GM12801 (cell line): ENCODE data around the gene RNF149.

Experiments used
- CTCF ChIP-seq: IDR thresholded peaks from one replicate; pipeline ENCODE4 v1.5.1; 2011; ENCODE audit warnings: control low read depth; ENCODE audit not compliant: insufficient read length; ENCODE audit errors: extremely low read depth

The RNF149 gene

GRCh38 chr2:101307503-101307902 is 998 bp downstream of the RNF149 start:
- TF ChIP-seq CTCF = no peak

- no peak for TF ChIP-seq CTCF
These were observed 2.1 kb downstream of the RNF149 start for GRCh38 chr2:101306410-101306809.

- TF ChIP-seq CTCF = no peak
These were observed 2.9 kb downstream of the RNF149 start for GRCh38 chr2:101305492-101306078.

GRCh38 chr2:101305035-101305434 is 3.5 kb downstream of the RNF149 start:
- TF ChIP-seq CTCF = no peak

GRCh38 chr2:101303688-101304087 is 4.8 kb downstream of the RNF149 start:
- no peak for TF ChIP-seq CTCF

- no peak for TF ChIP-seq CTCF
These were observed 6.5 kb downstream of the RNF149 start for GRCh38 chr2:101302016-101302415.

- TF ChIP-seq CTCF = no peak
These were observed 7.7 kb downstream of the RNF149 start for GRCh38 chr2:101300836-101301235.

GRCh38 chr2:101300164-101300563 is 8.3 kb downstream of the RNF149 start:
- TF ChIP-seq CTCF = no peak
